Kasumi-1 (cell line): Measurements from ENCODE around the gene B3GALT5.
"Not testable (repeated sequence)": the region's sequence is repeated elsewhere in the genome, so short reads cannot be mapped to it uniquely, and the experiment has no call there.

Experiments
- DNase-seq, 2 experiments: peaks; one replicate each; lab custom pipeline; 2025; lab: John Stamatoyannopoulos, UW

The B3GALT5 gene, protein sequence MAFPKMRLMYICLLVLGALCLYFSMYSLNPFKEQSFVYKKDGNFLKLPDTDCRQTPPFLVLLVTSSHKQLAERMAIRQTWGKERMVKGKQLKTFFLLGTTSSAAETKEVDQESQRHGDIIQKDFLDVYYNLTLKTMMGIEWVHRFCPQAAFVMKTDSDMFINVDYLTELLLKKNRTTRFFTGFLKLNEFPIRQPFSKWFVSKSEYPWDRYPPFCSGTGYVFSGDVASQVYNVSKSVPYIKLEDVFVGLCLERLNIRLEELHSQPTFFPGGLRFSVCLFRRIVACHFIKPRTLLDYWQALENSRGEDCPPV

DNA sequence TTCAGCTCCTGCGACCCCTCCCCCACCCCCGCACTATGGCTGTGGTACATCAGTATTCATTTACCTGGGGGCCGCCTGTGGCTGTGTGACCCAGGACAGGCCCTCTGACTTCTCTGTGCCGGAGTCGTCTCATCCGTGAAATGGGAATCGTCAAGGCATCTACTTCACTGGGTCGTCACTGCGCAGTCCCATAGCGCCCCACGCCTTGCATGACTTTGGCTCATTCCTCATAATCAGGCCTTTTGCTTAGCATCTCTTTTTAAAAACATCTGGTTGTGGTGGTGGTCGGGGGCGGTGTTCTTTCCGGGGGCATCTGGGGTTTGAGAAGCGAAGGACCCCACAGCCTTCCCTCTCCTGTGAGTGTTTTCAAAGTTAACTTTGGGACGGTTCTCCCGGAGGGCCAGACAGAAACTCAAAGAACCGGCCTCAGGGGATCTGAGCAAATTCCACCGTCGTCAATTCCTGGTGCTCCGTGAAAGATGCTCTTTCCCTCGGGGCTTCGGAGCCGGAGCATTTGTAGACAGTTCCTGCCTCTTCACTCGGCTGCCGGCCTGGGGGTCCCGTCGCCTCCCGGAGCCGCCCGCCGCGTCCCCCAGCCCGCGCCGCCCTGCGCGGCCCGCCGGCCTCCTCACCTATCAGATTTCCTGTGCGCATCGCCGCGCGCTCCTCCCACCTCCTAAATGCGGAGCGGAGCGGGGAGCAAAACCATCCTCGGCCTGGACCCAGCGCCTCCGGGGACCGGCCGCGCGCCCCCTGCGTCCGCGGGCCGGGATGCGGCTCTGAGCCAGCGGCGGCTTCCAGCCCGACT, at the start of gene B3GALT5:
TSS of gene B3GALT5 (plus strand) at position 708 of the 808 bp plus-strand sequence. CDS start 47,620 bp downstream, outside the sequence.
- DNase-seq, result no peak

DNA sequence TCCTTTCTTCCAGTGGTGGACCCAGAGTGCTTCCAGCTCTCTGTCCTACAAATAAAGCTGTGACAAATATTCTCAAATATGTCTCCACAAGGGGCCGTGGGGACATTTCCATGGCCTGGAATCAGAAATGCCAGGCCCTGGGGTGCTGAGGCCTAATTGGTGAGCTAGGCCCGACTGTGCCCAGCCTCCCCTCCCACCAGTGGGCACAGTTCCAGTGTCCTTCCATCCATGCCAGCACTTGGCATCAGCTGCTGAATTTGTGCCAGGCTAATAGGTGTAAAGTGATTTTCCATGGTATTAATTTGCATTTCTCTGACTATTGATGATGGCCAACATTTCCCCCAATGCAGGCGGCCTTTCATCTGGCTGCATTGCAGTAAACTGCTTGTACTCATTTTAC, 48.5 kb upstream of the B3GALT5 start:
- DNase-seq, result no peak

DNA sequence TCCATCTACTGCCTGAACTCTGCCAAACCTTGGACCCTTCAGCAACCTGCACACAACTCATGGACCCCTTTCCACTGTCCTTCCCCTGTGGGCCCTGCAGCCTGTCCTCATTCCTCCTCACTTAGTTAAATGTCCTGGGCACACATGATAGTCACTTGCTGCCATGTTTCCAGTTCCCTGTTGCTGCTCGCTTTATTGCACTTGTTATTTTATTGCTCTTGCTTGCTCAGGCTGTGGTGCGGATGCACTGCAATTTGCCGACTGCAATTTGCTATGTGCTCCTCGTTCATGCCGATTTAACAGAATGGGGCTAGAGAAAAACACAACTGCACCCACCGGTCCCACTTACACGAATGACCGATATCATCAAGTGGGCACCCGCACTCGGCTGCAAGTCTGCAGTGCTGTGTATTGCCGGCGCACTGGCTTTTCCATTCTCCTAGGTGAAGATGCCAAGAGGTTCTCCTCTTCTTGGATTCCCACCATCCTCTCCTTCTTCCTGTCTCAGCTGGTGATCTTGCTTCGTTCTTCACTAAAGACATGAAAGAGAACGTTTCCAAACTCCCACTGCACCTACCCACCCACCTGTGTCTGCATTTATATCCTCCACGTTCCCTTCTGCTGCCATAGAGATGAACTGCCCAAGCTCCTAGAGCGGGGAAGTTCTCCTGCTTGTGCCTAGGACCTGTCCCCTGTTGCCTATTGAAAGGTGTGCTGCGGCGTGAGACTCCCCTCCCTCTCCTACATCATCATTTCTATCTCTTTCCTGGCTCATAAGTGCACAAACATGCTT, 45.4 kb upstream of the B3GALT5 start:
- no peak for DNase-seq

DNA sequence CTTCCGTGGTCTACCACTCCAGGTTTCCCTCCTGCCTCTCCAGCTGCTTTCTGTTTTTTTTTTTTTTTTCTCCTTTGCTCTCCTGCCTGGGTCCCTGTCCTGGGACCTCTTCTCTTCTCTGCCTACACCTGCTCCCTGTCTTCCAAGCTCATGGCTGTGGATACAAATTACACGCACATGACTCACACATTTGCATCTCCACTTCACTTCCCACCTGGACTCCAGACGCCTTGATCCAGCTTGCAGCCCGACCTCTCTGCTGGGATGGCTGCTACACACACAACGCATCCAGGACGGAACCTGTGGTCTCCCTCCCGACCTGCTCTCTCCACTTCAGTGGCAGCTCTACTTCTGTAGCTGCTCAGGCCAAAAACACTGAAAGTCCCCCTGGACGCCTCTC, 44.4 kb upstream of the B3GALT5 start:
- DNase-seq, result no peak

DNA sequence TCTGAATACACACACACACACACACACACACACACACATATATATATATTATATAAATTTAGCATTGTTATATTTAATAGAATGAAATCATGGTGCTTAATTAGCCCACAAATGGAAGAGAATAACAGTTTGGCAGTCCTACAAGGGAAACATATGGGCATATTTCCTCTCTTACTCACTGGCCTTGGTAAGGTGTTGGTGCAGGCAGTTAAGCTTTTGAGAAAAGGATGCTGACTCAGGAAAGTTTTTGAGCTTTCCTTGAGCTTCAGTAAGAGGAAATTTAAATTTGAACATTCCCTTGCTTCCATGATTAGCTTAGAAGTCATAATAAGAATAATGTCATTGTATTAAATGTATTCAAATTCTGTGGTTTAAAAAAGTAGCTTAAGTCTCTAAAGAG, 37.0 kb upstream of the B3GALT5 start:
- DNase-seq, result no peak

DNA sequence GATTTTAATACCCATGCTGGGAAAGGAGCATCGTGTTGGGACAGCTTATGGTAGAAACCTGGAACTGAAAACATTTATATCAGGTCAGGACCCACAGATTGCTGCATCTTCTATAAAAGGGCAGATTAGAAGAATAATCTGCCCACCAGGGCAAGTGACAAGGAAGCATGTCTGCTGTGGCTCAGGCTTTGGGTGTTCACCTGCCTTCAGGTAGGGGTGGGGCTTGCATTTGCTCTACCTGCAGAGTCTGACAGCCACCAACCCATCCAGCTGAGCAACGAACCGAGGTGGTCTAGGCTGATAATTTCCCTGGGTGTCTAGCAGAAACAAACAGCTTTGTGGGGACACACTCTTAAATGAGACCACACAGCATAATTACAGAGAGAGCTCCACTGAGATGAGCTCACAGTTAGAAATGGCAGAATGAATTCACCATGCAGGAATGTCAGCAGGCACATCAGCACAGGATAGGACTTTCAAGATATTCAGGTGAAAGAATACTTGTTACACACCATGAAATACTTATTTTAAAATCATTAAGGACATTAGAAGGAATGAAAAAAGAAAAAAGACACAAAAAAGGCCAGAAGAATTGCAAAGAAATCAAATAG, 36.1 kb upstream of the B3GALT5 start:
- no peak for DNase-seq

DNA sequence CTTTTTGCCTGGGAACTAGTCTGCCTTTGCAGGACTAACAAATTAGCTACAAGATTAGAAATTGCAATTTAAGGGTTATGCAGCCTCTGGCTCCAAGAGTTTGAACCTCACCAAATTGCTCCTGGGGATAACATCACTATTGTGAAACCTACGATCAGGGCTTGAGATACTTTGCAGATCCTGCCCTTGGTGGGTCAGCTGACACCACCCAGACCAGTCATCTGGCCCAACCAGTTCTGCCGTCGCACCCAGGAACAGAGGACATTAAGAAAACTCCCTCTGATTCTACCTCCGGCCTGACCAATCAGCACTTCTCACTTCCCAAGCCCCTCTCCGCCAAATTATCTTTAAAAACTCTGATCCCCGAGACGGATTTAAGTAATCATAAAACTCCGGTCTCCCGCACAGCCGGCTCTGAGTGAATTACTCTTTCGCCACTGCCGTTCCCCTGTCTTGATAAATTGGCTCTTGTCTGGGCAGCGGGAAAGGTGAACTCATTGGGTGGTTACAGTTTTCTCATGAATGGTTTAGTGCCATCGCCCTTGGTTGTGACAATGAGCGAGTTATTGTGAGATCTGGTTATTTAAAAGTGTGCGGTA, 32.9 kb upstream of the B3GALT5 start:
- no peak for DNase-seq

DNA sequence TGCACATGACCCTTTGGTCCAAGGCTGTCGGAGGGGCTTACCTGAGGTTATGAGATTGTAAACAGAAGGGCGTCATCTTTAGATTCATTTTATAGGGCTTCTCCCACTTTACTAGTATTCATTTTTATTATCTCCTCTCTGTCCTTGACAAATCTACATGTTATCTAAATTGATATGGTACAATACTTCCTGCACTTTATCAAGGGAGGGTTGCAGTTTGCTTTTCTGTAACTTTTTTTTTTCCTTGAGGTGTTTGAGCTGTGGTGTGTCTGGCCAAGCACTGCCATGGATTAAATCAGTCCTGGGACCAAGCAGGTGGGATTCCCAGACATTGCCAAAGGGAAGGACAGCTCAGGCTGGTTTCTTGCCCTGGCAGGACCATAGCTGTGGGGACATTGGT, 32.0 kb upstream of the B3GALT5 start:
- DNase-seq, result no peak

DNA sequence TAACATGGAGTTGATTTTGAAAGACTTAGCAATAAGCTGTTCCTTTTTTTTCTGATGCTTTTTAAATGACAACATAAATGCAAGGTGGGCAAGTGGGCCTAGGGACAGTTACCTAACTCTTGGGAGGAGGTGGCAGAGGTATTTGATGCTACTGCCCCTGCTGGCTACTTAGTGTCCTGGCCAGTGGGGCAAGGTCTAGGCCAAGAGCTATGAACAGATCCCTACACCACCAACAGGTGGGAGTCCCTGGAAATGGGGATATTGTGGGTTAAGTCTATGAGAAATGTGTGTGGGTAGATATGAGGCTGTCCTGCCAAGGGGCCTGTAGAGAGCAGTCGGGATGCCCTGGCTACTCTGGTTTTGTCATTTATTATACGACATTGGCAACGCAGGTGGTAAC, 31.3 kb upstream of the B3GALT5 start:
- no peak for DNase-seq

DNA sequence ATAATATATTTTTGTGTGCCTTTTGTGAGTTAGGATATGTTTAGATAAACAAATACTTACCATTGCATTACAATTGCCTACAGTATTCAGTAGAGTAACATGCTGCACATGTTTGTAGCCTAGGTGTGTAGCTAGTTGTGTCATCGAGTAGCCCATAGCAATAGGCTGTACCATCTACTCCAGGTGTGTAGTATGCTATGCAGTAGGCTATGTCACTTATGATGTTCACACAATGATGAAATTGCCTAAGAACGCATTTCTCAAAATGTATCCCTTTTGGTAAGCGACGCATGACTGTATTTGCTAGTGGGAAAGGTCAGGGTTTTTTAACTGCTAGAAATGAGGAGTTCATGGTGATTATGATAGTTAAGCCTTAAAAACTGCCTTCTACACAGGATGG, 30.0 kb upstream of the B3GALT5 start:
- DNase-seq, result no peak

DNA sequence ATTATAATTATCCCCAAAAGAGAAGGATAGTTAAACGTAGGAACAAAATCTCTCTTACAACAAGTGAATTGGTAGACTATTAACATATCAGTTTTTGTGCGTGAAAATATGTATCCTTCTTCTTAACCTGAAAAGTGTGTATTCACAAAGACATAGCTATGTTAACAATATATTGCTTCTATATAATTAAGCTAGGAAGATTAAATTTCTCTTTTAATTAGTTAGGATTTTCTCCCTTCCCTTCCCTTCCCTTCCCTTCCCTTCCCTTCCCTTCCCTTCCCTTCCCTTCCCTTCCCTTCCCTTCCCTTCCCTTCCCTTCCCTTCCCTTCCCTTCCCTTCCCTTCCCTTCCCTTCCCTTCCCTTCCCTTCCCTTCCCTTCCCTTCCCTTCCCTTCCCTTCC, 29.2 kb upstream of the B3GALT5 start:
- DNase-seq, result not testable (repeated sequence)

DNA sequence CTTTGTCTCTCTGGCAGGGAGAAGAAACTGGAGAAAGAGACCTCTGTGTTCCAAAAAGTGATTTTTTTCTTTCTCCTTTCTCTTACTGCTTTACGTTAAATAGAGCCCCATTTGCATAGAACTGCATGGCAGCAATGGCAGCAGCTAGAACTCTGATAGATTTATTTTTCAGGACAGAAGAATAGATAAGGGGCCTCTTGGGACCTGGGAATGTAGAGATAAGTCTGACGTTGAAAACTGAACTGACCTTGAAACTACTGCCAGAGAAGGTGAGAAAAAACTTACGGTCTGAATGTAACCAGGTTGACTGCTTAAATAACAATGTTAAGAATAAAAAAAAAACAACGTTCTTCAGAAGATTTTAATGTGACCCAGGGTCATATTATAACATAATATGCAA, 25.4 kb upstream of the B3GALT5 start:
- no peak for DNase-seq

DNA sequence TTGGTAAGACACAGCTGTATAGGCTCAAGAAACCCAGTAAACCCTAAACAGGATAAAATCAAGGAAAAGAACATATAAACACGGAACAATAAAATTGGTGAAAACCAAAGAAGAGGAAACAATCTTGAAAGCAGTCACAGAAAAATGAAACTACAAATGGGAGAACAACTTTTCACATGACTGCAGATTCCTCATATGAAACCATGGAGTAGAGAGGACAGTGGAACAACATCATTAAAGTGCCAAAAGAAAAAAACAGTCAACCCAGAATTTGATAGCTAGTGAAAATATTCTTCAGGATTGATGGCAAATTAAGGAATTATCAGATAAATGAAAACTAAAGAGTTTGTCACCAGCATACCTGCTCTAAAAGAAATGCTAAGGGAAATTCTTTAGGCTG, 23.9 kb upstream of the B3GALT5 start:
- DNase-seq, result no peak

DNA sequence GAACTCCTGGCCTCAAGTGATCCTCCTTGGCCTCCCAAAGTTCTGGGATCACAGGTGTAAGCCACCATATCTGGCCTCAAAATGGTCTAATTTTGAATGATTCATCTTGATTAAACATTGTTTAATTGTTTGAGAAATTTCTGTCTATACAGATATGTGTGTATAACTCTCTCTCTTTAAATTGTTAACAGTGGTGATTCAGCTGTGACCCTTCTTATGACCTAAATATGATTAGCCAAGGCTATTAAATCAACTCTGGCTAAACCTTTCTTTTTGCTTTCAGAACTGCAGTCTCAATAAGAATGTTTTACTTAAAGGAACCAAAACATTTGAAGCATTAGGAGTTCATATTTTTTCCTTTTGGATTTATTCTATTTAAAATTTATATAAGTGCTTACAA, 19.2 kb upstream of the B3GALT5 start:
- no peak for DNase-seq

DNA sequence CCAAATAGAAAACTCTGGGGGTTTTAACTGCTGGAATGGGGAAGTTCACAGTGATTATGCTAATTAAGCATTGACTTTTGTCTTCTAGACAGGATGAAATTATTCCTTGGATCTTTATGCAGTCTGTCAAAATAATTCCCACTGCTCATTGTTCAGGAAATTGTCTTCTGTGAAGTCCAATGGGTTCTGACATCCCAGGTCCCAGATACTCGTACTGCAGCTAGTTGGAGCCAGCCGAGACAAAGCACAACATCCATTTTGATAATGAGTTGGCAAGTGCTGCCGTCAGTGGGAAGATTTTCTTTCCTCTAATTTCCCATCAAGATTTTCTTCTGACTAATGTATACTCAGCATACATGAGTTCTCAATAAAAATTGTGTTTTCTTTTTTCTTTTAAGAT, 17.3 kb upstream of the B3GALT5 start:
- DNase-seq, result no peak

DNA sequence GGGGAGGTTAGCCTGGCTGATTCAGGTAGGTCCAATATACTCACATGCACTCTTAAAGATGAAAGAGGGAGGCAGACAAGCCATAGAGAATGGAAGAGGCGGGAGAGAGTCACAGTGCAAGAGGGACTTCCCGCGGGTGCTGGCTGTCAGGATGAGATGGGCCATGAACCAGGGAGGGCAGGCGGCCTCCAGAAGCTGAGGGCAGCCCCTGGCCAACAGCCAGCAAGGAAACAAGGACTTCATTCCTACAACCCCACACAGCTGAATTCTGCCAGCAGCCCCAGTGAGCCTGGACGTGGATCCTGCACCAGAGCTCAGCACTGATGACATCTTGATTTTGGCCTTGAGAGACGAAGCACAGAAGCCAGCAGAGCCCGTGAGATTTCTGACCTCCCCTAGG, 15.1 kb upstream of the B3GALT5 start:
- DNase-seq, result no peak

DNA sequence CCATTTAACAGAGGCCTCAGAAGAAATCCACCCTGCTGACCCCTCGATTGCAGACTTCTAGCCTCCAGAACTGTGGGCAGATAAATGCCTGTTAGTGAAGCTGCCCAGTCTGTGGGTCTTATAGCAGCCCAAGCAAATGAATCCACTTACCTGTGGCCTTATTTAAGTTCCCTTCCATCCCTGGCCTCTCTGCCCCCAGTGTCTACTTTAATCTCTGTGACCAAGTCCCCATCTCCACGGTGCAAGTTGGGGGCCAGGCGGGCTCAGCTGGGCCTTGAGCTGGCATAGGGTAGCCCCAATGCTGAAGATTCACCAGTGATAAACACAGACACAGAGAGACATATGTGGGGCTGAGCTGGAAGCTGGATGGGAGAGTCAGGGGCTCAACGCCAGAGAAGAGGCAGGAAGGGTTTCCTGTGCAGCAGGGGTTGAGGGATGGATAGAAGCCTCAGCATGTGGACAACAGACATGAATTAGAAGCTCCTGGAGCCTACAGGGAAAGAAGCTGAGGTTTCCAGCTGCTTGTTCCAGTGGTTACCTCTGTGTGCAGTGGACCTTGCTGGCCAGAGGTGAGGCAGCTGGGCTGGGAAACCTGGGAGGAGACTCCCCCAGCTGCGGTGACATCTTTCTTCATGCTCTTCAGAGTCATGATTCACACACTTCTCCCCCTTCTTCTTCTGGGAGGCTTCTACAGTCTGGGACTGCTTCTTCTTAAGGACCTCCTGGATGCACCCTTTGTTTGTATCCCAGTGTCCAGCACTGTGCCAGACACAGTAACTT, 13.4 kb upstream of the B3GALT5 start:
- DNase-seq, result no peak

DNA sequence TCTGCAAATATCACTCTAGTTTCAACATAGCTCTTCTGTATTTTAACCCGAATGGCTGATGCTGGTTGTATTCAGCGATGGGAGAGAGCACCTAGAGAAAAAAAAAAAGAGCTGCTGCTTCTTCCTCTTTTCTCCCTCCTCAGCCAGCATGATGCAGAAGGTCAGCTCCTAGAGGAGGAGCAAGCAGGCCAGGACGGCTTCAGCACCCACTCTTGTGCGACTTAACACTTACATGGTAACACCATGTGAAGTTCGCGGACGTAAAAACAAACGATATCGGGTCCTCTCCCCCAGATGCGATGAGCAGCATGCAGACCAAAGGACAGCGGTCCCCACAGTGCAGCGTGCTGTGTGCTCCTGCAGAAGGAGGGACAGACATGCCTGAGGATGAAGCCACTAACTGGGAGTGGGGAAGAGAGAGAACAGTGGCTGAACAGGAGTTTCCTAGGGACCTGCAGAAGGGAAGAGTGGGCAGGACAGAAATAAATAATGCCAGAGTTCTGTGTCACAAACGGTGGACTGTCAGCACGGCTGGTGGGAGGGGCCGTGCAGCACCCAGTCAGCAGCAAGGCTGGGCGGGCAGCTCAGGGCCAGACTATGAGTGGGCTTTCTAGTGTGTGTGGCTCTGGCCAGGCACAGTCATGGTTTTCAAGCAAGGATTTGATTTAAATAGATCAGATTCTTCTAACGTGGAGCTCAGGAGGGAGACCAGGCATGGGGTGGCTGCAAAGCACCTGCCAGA, 11.4 kb upstream of the B3GALT5 start:
- no peak for DNase-seq

DNA sequence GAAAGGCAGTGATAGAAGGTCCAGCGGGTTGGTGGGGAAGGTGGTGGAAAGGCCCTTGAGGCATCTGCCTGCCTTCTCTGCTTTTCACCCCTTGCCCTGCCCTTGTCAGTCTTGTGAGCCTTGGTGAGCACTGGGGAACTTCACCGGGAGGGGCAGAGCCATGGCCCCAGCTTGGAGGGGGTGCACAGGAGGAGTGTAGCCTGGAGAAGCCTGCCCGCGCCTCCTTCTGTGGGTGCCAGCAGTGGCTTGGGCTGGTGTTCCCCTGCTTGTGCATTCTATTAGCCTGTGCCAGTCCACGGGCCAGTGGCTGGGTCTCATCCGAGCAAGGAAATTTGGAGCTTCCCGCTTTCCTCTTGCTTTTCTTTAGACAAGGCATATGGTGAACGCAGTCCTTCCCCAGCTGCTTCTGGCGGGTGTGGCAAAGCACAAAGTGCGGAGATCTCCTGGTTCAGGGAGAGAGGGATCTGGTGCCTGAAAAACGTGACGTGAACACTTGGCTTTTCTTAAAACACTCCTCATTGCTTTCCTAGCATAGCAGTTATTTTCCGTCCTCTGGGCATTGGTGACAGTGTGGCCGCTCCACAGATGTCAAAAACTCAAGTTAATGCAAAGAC, 10.6 kb upstream of the B3GALT5 start:
- no peak for DNase-seq

DNA sequence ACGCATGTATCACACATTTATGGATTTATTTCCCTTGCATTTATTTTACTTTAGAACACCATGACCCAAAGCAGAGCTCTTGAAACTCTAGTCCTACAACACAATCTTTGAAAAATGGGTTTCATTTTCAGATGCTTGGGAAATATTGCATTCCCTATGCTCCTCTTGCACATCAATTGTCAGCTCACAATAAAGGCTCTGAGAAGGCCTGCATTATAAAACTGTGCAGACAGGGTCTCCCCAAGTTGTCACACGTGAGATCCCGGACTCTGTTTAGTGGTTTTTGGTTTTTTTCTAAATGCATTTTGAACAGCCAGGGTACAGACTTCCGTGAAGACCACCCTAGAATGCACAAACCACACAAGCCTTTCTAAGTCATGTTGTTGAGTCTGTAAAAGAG, 9.9 kb upstream of the B3GALT5 start:
- DNase-seq, result no peak
